Measurements from ENCODE around the gene IER5L.
"Not testable (repeated sequence)": the region's sequence is repeated elsewhere in the genome, so short reads cannot be mapped to it uniquely, and the experiment has no call there.

IER5L gene

DNA sequence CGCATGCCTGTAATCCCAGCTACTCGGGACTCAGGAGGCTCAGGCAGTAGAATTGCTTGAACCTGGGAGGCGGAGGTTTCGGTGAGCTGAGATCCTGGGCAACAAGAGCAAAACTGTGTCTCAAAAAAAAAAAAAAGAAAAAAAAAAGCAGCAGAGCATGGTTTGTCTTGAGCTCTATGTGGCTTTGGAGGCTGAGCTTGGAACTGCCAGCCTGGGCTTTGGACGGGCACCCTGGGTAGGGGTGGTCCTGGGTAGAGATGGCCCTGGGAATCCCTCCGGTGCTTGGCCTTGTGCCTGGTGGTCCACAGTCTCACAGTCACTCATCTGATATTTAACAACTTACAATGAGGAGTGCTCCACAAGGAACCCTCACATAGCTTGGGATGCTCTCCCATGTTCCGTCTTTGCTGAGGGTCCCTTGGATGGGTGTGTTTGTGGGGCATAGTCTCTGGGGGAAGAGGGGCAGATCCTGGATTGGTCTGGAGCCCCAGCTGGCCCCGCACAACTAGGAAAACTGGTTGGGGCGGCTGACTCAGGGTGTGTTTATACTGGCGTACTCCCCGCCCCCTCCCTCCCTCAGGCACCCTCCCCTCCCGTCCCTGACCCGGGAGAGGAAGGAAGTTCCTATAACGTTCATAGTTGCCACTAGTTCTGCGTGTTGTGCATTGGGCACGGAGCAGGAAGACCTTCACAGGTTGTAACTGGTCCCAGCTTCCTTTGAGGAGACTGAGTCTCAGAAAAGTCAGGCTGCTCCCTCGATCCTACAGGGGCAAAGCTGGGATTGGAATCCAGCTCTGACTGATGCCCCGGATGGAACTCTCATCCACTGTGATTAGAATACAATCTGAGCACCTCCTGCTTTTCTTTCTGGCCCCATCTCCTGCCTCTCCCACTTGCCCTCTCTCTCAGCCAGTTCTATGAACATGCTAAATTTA is 11.2 kb downstream of the IER5L start:
- TF ChIP-seq, protein P1, sequence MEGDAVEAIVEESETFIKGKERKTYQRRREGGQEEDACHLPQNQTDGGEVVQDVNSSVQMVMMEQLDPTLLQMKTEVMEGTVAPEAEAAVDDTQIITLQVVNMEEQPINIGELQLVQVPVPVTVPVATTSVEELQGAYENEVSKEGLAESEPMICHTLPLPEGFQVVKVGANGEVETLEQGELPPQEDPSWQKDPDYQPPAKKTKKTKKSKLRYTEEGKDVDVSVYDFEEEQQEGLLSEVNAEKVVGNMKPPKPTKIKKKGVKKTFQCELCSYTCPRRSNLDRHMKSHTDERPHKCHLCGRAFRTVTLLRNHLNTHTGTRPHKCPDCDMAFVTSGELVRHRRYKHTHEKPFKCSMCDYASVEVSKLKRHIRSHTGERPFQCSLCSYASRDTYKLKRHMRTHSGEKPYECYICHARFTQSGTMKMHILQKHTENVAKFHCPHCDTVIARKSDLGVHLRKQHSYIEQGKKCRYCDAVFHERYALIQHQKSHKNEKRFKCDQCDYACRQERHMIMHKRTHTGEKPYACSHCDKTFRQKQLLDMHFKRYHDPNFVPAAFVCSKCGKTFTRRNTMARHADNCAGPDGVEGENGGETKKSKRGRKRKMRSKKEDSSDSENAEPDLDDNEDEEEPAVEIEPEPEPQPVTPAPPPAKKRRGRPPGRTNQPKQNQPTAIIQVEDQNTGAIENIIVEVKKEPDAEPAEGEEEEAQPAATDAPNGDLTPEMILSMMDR (IDR thresholded peaks at IDR 0.05; ENCODE audit: extremely low read depth, missing control alignments): no peak
- DNase-seq (ENCODE audit: low spot score): peak; percentile 45

DNA sequence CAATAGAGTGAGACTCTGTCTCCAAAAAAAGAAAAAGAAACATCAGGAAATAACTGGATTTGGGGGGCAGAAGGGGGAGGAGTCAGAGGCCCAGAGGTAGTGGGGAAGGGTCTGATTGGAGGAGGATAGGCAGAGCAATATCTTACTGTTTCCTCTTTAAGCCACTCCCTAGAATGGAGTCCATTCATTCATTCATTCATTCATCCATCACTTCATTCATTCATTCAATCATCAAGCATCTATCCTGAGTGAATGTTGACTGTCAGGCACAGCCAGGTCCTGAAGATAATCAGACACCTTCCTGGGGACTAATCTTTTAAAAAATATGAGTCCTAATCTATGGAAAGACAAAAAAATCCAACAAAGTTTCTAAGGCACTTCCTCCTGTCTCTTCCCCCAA is 12.9 kb downstream of the IER5L start:
- TF ChIP-seq, protein P1 (IDR thresholded peaks at IDR 0.05; ENCODE audit: extremely low read depth, missing control alignments): no peak
- DNase-seq (ENCODE audit: low spot score): no peak

DNA sequence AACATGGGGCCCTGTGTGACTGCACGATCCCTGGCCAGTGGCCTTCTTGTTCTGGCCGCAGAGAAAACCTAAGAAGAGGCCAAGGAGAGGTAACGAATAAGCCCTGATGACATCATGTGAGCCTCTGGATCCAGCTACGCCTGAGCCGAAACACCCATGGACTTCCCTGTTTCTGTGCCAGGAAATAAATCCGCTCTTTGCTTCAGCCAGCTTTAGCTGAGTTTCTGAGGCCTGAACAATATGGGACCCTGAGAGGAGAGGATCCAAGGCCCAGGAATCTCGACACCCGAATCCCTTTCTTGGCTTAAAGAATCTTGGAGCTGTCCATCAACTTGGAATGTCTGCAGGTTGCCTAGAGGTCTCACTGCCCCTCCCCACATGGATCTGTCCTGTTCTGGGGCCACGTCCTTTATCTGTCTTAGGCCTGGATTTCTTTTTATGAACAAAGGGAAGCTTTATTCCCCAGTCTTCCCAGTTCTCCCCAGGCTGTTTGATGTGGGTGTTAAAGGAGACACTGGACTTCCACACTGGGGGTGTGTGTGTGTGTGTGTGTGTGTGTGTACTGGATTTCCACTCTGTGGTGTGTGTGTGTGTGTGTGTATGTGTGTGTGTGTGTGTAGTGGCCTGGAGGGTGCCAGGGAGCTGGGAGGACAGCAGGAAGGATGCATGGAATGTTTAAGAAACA is 13.7 kb downstream of the IER5L start:
- DNase-seq (ENCODE audit: low spot score): no peak
- TF ChIP-seq, protein P1 (IDR thresholded peaks at IDR 0.05; ENCODE audit: extremely low read depth, missing control alignments): no peak

DNA sequence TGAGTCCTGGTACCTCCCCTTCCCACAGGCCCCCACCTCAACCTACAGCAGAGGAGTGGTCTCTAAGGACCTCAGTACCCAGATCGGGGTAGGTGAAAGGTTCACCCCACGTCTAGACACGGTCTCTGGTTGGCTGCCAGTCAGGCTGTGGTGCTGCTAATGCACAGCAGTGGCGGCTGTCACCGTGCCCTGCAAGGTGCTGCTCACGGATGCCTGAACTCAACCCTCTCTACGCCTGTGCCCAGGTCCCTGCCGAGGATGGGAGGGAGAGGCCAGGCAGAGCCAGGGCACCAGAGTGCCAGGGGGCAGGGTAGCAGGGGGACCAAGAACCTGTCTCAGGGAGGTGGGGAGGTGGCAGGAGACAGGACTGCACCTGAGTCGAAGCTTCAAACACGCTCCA is 14.3 kb downstream of the IER5L start:
- TF ChIP-seq, protein P1 (IDR thresholded peaks at IDR 0.05; ENCODE audit: extremely low read depth, missing control alignments): no peak
- DNase-seq (ENCODE audit: low spot score): no peak

DNA sequence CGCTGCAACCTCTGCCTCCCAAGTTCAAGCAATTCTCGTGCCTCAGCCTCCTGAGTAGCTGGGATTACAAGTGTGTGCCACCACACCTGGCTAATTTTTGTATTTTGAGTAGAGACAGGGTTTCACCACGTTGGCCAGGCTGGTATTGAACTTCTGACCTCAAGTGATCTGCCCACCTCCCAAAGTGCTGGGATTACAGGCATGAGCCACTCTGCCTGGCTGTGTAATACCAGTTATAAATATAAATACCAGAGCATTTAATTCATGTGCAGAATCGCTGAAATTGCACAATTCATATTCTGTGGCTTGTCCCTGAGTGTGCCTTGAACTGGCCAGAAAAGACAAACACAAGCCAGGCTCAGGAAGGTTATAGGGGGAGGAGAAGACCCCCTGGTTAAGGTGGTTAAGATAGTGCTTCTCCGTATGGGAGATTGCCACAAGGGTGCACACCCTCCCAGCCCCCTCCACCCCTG is 14.8 kb downstream of the IER5L start:
- DNase-seq (ENCODE audit: low spot score): not testable (repeated sequence)

DNA sequence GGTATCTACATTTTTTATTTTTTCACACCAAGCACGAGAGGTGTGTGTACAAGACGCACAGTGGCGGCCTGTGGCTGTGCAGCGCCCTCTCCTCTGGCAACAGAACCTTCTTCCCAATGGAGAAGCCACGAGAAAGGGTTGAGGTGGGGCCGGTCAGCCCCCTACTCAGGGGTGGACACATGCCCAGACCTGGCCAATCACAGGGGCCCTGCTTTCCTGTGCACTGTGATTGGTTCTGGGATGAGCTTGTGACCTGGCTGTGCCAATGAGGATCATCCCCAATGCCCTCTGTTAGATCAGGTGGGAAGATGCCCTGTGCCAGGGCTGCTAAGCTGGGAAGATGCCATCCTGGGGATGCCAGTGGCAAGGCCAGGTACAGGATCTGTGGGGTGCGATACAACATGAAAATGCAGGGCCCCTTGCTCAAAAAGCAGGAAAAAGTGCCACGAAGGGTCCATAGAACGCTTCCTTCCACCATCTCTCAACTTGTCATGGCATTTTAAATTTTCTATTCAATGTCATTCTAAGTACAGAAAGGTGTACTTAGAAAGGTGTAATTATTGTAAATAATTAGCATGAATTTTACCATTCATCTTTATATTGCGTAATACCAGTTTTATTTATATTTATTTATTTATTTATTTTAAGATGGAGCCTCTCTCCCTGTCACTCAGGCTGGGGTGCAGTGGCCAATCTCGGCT is 15.4 kb downstream of the IER5L start:
- no peak for DNase-seq (ENCODE audit: low spot score)
- TF ChIP-seq, protein P1 (IDR thresholded peaks at IDR 0.05; ENCODE audit: extremely low read depth, missing control alignments): no peak

DNA sequence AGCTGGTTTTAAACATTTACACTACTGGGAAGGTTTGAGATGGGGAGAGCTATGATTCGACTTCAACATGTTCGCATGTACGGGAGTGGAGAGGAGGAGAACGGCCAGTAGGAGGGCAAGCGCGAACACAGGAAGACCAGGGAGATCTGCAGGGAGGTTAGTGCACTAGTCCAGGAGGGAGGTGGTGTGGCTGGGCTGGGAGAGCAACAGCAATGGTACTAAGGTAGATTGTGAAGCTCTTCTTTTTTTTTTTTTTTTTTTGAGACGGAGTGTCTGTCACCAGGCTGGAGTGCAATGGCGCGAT is 16.6 kb downstream of the IER5L start:
- TF ChIP-seq, protein P1 (IDR thresholded peaks at IDR 0.05; ENCODE audit: extremely low read depth, missing control alignments): no peak
- DNase-seq (ENCODE audit: low spot score): no peak

Data from GM20000 (cell line).